ENCODE measurements around the gene FOXRED1. TPM values are rescaled to one million over a fixed set of nuclear protein-coding genes. Genes with fewer than 3 reads are reported as not detected.
A peak's percentile ranks its signal among the peaks of the same experiment; 100 is the strongest.
"Not testable (repeated sequence)": the region's sequence is repeated elsewhere in the genome, so short reads cannot be mapped to it uniquely, and the experiment has no call there.

The FOXRED1 gene
- total RNA-seq, 2 donors from 2014 or later = 21.7 to 24.9 TPM

DNA sequence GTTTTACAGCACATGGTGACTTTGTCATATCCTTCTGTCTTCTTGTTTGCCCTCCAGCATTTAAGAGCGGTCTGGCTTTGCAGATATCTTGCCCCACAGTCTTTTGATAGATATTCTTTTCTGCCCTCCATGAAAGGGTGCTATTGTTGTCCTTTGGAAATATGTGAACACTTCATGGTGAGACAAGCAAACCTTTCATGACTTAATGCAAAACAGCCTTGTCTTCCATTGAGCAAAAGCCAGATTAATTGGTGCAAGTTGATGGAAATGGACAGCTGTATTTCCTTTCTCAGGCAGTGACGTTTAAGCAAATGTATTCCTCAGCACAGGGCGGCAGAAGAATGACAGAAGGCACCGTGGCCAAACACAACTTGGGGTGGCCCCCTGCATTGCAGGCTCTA lies 39.3 kb downstream of the FOXRED1 start:
- H3K9me3 ChIP-seq (ENCODE audit: control insufficient read depth, low read length, poor library complexity, severe bottlenecking) = no peaks in the 10 kb centered on the region
- ATAC-seq (no peak), DNase-seq (no peak)
- H3K27me3 Mint-ChIP-seq = no peaks in the 10 kb centered on the region
- no peak overlapping the region for H3K27ac Mint-ChIP-seq
- H3K4me3 Mint-ChIP-seq = no peak overlapping the region
- H3K36me3 Mint-ChIP-seq (ENCODE audit: low read depth) = peaks cover 2% of the 10 kb centered on the region
- H3K4me1 Mint-ChIP-seq = peaks cover 28% of the 10 kb centered on the region

DNA sequence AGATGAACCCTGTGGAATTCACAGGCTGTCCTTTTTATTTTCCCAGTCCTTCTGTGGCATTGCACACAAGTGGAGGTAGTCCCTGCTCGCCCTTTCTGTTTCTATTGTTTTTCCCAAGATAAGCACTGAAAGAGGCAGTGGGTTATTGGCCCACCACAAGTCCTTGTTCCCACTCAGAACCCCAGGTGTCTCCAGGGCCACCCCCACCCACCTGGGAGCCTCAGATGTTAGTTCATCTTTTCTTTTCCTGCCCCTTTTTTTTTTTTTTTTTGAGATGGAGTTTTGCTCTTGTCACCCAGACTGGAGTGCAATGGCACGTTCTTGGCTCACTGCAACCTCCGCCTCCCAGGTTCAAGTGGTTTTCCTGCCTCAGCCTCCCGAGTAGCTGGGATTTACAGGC lies 39.8 kb downstream of the FOXRED1 start:
- ATAC-seq; H3K27ac Mint-ChIP-seq; DNase-seq; H3K36me3 Mint-ChIP-seq (ENCODE audit: low read depth); H3K27me3 Mint-ChIP-seq; H3K4me3 Mint-ChIP-seq; H3K9me3 ChIP-seq (ENCODE audit: control insufficient read depth, low read length, poor library complexity, severe bottlenecking): not testable (repeated sequence)
- H3K4me1 Mint-ChIP-seq = peaks cover 28% of the 10 kb centered on the region

- Mint-ChIP-seq H3K27ac (peak overlapping the region; percentile 41), H3K4me1 (peaks cover 19% of the 10 kb centered on the region), H3K36me3 (ENCODE audit: low read depth) (no peaks in the 10 kb centered on the region), H3K27me3 (no peaks in the 10 kb centered on the region), H3K4me3 (no peak overlapping the region)
- DNase-seq (peak; percentile 17 to 41 (median 19)), ATAC-seq (peak; percentile 72)
- no peaks in the 10 kb centered on the region for H3K9me3 ChIP-seq (ENCODE audit: control insufficient read depth, low read length, poor library complexity, severe bottlenecking)
Observed at GRCh38 chr11:126310200-126310991, 41.4 kb downstream of the FOXRED1 start.

DNA sequence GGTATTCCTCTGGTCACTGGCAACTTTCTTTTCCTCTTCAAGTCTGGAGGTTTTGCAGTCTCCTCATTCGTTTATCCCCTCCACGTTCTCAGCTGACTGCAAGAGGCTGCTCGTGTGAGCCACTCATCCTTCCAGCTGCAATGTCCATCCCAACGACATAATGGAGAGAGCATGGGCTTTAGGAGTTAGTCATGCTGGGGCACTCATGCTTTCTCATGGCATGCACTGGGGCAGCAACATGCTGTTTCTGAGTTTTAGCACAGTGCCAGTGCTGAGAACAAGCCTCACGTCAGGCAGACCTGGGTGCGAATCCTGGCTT lies 42.0 kb downstream of the FOXRED1 start:
- DNase-seq (no peak), ATAC-seq (no peak)
- peaks cover 14% of the 10 kb centered on the region for H3K4me1 Mint-ChIP-seq
- peak overlapping the region; percentile 37 for H3K27ac Mint-ChIP-seq
- H3K4me3 Mint-ChIP-seq = no peak overlapping the region
- H3K27me3 Mint-ChIP-seq = no peaks in the 10 kb centered on the region
- H3K36me3 Mint-ChIP-seq (ENCODE audit: low read depth) = peaks cover under 1% of the 10 kb centered on the region
- H3K9me3 ChIP-seq (ENCODE audit: control insufficient read depth, low read length, poor library complexity, severe bottlenecking) = no peaks in the 10 kb centered on the region

GRCh38 chr11:126311401-126312291 lies 42.7 kb downstream of the FOXRED1 start:
- Mint-ChIP-seq H3K27me3 (no peaks in the 10 kb centered on the region), H3K27ac (peak overlapping the region; percentile 37), H3K4me3 (no peak overlapping the region), H3K36me3 (ENCODE audit: low read depth) (peaks cover 5% of the 10 kb centered on the region), H3K4me1 (peaks cover 18% of the 10 kb centered on the region)
- ATAC-seq (no peak), DNase-seq (no peak)
- H3K9me3 ChIP-seq (ENCODE audit: control insufficient read depth, low read length, poor library complexity, severe bottlenecking) = no peaks in the 10 kb centered on the region

GRCh38 chr11:126312961-126313360 lies 44.0 kb downstream of the FOXRED1 start:
- H3K36me3 Mint-ChIP-seq (ENCODE audit: low read depth) = peaks cover 5% of the 10 kb centered on the region
- no peak overlapping the region for H3K4me3 Mint-ChIP-seq
- DNase-seq = no peak
- H3K9me3 ChIP-seq (ENCODE audit: control insufficient read depth, low read length, poor library complexity, severe bottlenecking) = no peaks in the 10 kb centered on the region
- H3K4me1 Mint-ChIP-seq = peaks cover 24% of the 10 kb centered on the region
- no peak for ATAC-seq
- no peak overlapping the region for H3K27ac Mint-ChIP-seq
- no peaks in the 10 kb centered on the region for H3K27me3 Mint-ChIP-seq

DNA sequence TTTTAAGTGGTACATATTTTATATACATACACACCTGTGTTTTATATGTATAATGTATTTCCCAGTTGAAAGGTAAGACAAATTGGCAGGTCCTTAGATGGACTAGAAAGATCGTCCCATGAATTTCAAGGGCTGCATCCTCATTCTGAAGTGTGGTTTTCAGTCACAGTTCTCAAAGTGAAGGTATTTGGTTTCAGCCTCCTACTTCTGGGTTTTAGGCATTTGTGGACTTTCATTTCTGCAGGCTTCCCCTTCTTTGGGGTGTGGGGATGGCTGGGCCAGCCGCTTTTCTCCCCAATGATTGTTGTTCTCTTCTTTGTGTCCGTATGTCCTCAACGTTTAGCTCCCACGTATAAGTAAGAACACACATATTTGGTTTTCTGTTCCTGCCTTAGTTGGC lies 44.9 kb downstream of the FOXRED1 start:
- no peak overlapping the region for H3K27ac Mint-ChIP-seq
- no peaks in the 10 kb centered on the region for H3K27me3 Mint-ChIP-seq
- ATAC-seq = no peak
- peaks cover 5% of the 10 kb centered on the region for H3K36me3 Mint-ChIP-seq (ENCODE audit: low read depth)
- no peak overlapping the region for H3K4me3 Mint-ChIP-seq
- DNase-seq = no peak
- H3K9me3 ChIP-seq (ENCODE audit: control insufficient read depth, low read length, poor library complexity, severe bottlenecking) = no peaks in the 10 kb centered on the region
- H3K4me1 Mint-ChIP-seq = peaks cover 32% of the 10 kb centered on the region

- Mint-ChIP-seq H3K27ac (peak overlapping the region; percentile 89), H3K4me1 (peaks cover 43% of the 10 kb centered on the region), H3K4me3 (peak overlapping the region; percentile 79), H3K27me3 (no peaks in the 10 kb centered on the region), H3K36me3 (ENCODE audit: low read depth) (peaks cover 10% of the 10 kb centered on the region)
- DNase-seq = no peak
- no peak for ATAC-seq
- no peaks in the 10 kb centered on the region for H3K9me3 ChIP-seq (ENCODE audit: control insufficient read depth, low read length, poor library complexity, severe bottlenecking)
Observed at GRCh38 chr11:126317432-126317755, 48.4 kb downstream of the FOXRED1 start.

GRCh38 chr11:126317756-126318573 lies 49.0 kb downstream of the FOXRED1 start:
- ATAC-seq (peak; percentile 53), DNase-seq (no peak)
- H3K9me3 ChIP-seq (ENCODE audit: control insufficient read depth, low read length, poor library complexity, severe bottlenecking) = no peaks in the 10 kb centered on the region
- Mint-ChIP-seq H3K27me3 (no peaks in the 10 kb centered on the region), H3K4me1 (peaks cover 43% of the 10 kb centered on the region), H3K27ac (peak overlapping the region; percentile 89), H3K36me3 (ENCODE audit: low read depth) (peaks cover 10% of the 10 kb centered on the region), H3K4me3 (peak overlapping the region; percentile 79)

DNA sequence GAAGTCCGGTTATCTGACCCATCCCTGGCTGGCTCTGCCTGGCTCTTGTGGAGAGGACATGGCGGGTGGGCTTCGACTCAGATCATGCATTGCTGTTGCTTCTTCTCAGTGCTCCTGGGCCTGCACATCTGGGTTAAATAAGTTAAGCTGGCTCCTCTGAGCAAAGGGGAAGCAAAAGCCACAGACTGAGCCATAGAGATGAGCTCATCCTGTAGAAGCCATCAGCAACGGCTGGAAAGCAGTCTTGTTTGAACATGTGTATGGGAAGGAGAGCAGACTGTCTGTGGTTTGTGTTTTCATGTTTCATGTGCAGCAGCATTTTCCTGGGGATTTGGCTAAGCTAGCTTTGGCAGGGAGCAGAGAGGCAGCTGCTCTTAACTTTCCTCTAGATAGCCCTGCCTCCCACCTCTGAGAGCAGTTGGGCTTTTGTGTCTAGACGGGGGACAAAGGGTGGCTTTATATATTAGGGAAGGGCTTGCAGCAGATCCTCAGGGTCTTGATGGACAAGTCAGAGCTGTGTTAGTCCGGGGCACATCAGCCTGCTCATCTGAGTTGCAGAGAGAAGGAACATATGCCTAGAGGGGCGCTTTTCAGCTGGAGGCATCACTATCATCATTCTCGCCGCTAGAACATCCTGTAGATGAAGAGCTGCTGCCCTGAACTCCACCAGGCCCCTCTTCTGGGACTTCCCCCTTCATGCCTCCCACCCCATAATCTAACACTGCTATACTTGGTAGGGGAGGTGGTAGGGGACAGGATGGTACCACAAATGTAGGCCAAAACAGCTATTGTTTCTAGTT lies 49.8 kb downstream of the FOXRED1 start:
- Mint-ChIP-seq H3K27me3 (no peaks in the 10 kb centered on the region), H3K36me3 (ENCODE audit: low read depth) (peaks cover 10% of the 10 kb centered on the region), H3K4me3 (peak overlapping the region; percentile 79), H3K4me1 (peaks cover 43% of the 10 kb centered on the region), H3K27ac (peak overlapping the region; percentile 89)
- DNase-seq (no peak), ATAC-seq (peak; percentile 79)
- no peaks in the 10 kb centered on the region for H3K9me3 ChIP-seq (ENCODE audit: control insufficient read depth, low read length, poor library complexity, severe bottlenecking)

DNA sequence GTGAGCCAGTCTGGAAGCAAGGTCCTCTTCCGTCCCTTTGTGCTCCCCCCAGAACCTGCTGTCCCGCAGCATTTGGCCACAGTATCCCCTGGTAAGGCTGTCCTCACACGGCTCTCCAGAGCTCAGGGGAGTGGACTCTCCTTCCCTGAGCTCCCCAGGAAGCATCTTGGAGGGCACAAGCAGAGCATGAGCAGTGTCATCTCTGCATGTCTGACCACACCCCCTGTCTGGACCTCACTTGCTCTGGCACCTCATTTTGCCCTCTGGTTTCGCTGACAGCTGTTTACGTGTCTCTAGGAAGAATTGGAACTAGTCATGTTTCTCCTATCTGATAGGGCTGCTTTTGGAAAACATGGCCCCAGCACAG lies 50.4 kb downstream of the FOXRED1 start:
- peaks cover 10% of the 10 kb centered on the region for H3K36me3 Mint-ChIP-seq (ENCODE audit: low read depth)
- H3K4me1 Mint-ChIP-seq = peaks cover 43% of the 10 kb centered on the region
- peak overlapping the region; percentile 5 for H3K4me3 Mint-ChIP-seq
- no peak for ATAC-seq
- no peaks in the 10 kb centered on the region for H3K27me3 Mint-ChIP-seq
- H3K9me3 ChIP-seq (ENCODE audit: control insufficient read depth, low read length, poor library complexity, severe bottlenecking) = no peaks in the 10 kb centered on the region
- peak overlapping the region; percentile 89 for H3K27ac Mint-ChIP-seq
- no peak for DNase-seq

DNA sequence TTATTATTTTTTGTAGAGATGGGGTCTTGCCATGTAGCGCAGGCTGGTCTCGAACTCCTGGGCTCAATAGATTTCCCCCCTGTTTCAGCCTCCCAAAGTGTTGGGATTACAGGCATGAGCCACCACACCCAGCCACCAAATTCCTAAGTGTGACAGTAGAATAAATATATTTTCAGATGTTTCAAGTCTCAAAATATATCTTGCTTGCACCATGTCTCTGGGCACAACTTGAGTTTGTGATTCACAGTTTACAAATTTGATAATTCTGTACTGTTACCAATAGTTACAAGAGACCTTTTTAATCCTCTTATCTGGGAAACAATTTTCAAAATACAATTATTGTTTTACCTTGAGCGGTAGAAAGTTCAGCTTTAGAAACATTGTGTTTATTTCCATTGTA lies 54.0 kb downstream of the FOXRED1 start:
- Mint-ChIP-seq H3K4me1 (peaks cover 36% of the 10 kb centered on the region), H3K27me3 (no peaks in the 10 kb centered on the region), H3K27ac (no peak overlapping the region), H3K4me3 (no peak overlapping the region), H3K36me3 (ENCODE audit: low read depth) (peaks cover 6% of the 10 kb centered on the region)
- no peak for DNase-seq
- no peaks in the 10 kb centered on the region for H3K9me3 ChIP-seq (ENCODE audit: control insufficient read depth, low read length, poor library complexity, severe bottlenecking)
- ATAC-seq = no peak

Data from T-helper 17 cell (primary cell).